GM23248 (cell line): Measurements from ENCODE around the gene DIPK1B.

ENCODE experiments used
- EZH2 ChIP-seq: fragments of 200-600 bp; sonication (generic); IDR thresholded peaks from 2 replicates; pipeline ENCODE4 v1.6.1; 2018; ENCODE audit warnings: antibody characterized with exemption, mild to moderate bottlenecking; ENCODE audit not compliant: insufficient read depth, poor library complexity, severe bottlenecking
- EZH2phosphoT487 ChIP-seq: fragments of 200-600 bp; sonication (generic); IDR thresholded peaks from 2 replicates; pipeline ENCODE4 v1.6.1; 2018; ENCODE audit warnings: antibody characterized with exemption, moderate library complexity, mild to moderate bottlenecking, low read depth; ENCODE audit not compliant: insufficient read depth

- TF ChIP-seq EZH2 (no peak), EZH2phosphoT487 (no peak)
These were observed 45.4 kb downstream of the DIPK1B start for GRCh38 chr9:136757751-136758140.
